SU-DHL-6 (cell line): ENCODE data around the gene C9orf78.

Source experiments
- CTCF ChIP-seq: fragments of 200-600 bp; sonication (generic); IDR thresholded peaks from one replicate; pipeline ENCODE4 v1.5.1; 2017; ENCODE audit warnings: antibody characterized with exemption, mild to moderate bottlenecking, low read length, moderate library complexity; ENCODE audit not compliant: insufficient read depth, poor library complexity, severe bottlenecking
- EZH2phosphoT487 ChIP-seq: fragments of 200-600 bp; sonication (generic), shearing (Covaris generic); conservative IDR thresholded peaks from 2 replicates; pipeline ENCODE4 v1.6.1; 2018; ENCODE audit warnings: mild to moderate bottlenecking, antibody characterized with exemption, low read length, moderate library complexity, mixed read lengths

- TF ChIP-seq CTCF, result no peak
- TF ChIP-seq EZH2phosphoT487, result no peak
Observed at GRCh38 chr9:129841071-129841470, 6.0 kb upstream of the C9orf78 start.
